Activated B cell treated with CpG ODN at 0.5 μM for 24 hours (primary cell): ENCODE results near the gene ST6GALNAC5. TPM values are rescaled to one million over a fixed set of nuclear protein-coding genes. Genes with fewer than 3 reads are reported as not detected.

Experiments
- ATAC-seq: fragments of 200-7000 bp; cut with Tn5 transposase; one replicate; pipeline ENCODE4 v1.10.0; 2021; ENCODE audit warnings: low read depth, mild to moderate bottlenecking, moderate library complexity
- CTCF ChIA-PET: fragments of 350-600 bp; sonication (Branson Sonifier 250); formaldehyde crosslinking; loops from one replicate; lab custom pipeline; 2021; ENCODE audit warnings: antibody characterized with exemption; lab: Charles Lee
- POLR2A ChIA-PET: fragments of 350-600 bp; sonication (Branson Sonifier 250); formaldehyde crosslinking; loops from one replicate; lab custom pipeline; 2021; ENCODE audit warnings: antibody characterized with exemption; lab: Charles Lee
- DNase-seq: peaks from one replicate; pipeline ENCODE4 v3.0.0; 2022
- H3K27ac Mint-ChIP-seq: one replicate; pipeline ENCODE4 v1.8.0; 2020; ENCODE audit warnings: mixed read lengths
- H3K27me3 Mint-ChIP-seq: one replicate; pipeline ENCODE4 v1.8.0; 2021; ENCODE audit warnings: mixed read lengths
- H3K36me3 Mint-ChIP-seq: one replicate; pipeline ENCODE4 v1.8.0; 2021; ENCODE audit warnings: low read depth, mixed read lengths
- H3K4me1 Mint-ChIP-seq: one replicate; pipeline ENCODE4 v1.8.0; 2021; ENCODE audit warnings: mixed read lengths
- H3K4me3 Mint-ChIP-seq: one replicate; pipeline ENCODE4 v1.8.0; 2020; ENCODE audit warnings: mild to moderate bottlenecking, mixed read lengths
- H3K9me3 Mint-ChIP-seq: one replicate; pipeline ENCODE4 v1.8.0; 2020; ENCODE audit warnings: mixed read lengths
- CTCF ChIP-seq: fragments of 200-600 bp; IDR thresholded peaks from one replicate; pipeline ENCODE4 v1.8.0; 2022; ENCODE audit warnings: antibody characterized with exemption, mild to moderate bottlenecking
- intact Hi-C: fragments of 100-400 bp; cut with micrococcal nuclease; formaldehyde crosslinking; loops from one replicate; pipeline ENCODE4 v1.15.1; 2024
- total RNA-seq: library from RNA; stranded (reverse); gene quantifications from 2 replicates; pipeline ENCODE4 v1.2.3, GENCODE V29; 2022

The ST6GALNAC5 gene
- total RNA-seq, 1 donor from 2014 or later = not detected

DNA sequence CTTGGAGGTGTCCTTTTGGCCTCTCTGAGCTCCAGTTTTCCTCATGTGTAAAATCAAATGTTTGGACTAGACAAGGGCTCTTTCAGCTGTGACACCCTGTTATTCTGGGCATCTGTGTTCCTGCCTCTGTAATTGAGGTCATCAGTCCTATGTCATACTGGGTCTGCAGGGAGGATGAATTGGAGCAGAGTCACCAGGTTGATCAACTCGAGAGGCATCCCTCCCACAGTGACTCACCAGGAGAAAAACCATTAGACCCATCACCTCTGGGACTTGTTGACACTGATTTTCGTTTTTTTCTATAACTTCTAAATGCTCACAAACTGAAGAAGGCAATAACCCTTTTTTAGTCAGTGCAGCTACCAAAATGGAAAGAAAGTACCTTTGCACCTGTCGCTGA is 82.2 kb downstream of the ST6GALNAC5 start:
- ATAC-seq = no peak
- TF ChIP-seq CTCF = no peak
- Mint-ChIP-seq H3K4me1 (no peaks in the 10 kb centered on the region), H3K27ac (no peak overlapping the region), H3K27me3 (no peaks in the 10 kb centered on the region), H3K9me3 (no peaks in the 10 kb centered on the region), H3K36me3 (no peaks in the 10 kb centered on the region), H3K4me3 (no peak overlapping the region)
- intact Hi-C loops = no loop called here
- DNase-seq = no peak
- POLR2A ChIA-PET = no interaction called here
- CTCF ChIA-PET = no interaction called here

DNA sequence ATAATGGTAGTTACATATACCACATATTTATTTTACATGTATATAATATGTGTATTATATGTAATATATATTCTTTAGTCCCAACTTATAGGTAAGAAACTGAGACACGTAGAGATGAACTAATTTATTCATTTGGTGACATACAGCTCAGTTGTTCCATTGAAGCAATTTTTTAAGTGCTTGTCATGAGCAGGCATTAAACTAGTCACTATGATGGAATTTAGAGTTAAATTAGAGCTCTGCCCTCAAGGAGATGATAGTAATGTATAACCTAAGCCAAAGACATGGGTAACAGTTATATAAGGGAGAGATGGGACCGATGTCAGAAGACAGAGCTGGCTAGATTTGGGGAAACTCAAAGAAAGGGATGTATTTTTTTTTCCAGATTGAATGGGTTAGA is 83.0 kb downstream of the ST6GALNAC5 start:
- no peak for ATAC-seq
- Mint-ChIP-seq H3K9me3 (no peaks in the 10 kb centered on the region), H3K27me3 (no peaks in the 10 kb centered on the region), H3K27ac (no peak overlapping the region), H3K36me3 (no peaks in the 10 kb centered on the region), H3K4me1 (no peaks in the 10 kb centered on the region), H3K4me3 (no peak overlapping the region)
- no peak for DNase-seq
- CTCF ChIA-PET = no interaction called here
- POLR2A ChIA-PET = no interaction called here
- intact Hi-C loops = no loop called here
- no peak for TF ChIP-seq CTCF

DNA sequence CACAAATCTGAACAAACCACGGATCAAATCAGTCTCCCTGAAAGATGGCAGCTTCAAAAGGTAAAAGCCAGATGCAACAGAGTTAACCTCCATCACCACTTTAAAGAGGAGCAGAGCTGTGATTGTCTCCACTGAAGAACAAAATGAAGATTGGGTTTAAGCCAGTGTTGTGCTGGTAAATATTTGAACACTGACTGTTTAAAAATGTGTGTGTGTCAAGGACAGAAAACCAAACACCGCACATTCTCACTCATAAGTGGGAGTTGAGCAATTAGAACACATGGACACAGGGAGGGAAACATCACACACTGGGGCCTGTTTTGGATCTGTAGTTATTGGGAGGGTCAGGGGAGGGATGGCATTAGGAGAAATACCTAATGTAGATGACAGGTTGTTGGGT is 83.9 kb downstream of the ST6GALNAC5 start:
- intact Hi-C loops = no loop called here
- CTCF ChIA-PET = no interaction called here

GRCh38 chr1:76955652-76956051 is 88.4 kb downstream of the ST6GALNAC5 start:
- no peak for ATAC-seq
- Mint-ChIP-seq H3K27ac (no peak overlapping the region), H3K9me3 (no peaks in the 10 kb centered on the region), H3K4me3 (no peak overlapping the region), H3K27me3 (no peaks in the 10 kb centered on the region), H3K36me3 (no peaks in the 10 kb centered on the region), H3K4me1 (no peaks in the 10 kb centered on the region)
- no peak for DNase-seq
- no peak for TF ChIP-seq CTCF
- ChIA-PET POLR2A (no interaction called here), CTCF (no interaction called here)
- intact Hi-C loops = no loop called here

More for the DNA sequence above, 83.9 kb downstream of the ST6GALNAC5 start:
- no peaks in the 10 kb centered on the region for H3K27me3 Mint-ChIP-seq
- DNase-seq = no peak
- H3K9me3 Mint-ChIP-seq = no peaks in the 10 kb centered on the region
- POLR2A ChIA-PET = no interaction called here
- TF ChIP-seq CTCF = no peak
- no peak for ATAC-seq
- H3K36me3 Mint-ChIP-seq = no peaks in the 10 kb centered on the region
- no peaks in the 10 kb centered on the region for H3K4me1 Mint-ChIP-seq
- no peak overlapping the region for H3K4me3 Mint-ChIP-seq
- no peak overlapping the region for H3K27ac Mint-ChIP-seq

- ATAC-seq = no peak
- no peaks in the 10 kb centered on the region for H3K9me3 Mint-ChIP-seq
- H3K4me3 Mint-ChIP-seq = no peak overlapping the region
- intact Hi-C loops = no loop called here
- no peaks in the 10 kb centered on the region for H3K4me1 Mint-ChIP-seq
- TF ChIP-seq CTCF = no peak
- DNase-seq = no peak
- H3K27me3 Mint-ChIP-seq = no peaks in the 10 kb centered on the region
- H3K27ac Mint-ChIP-seq = no peak overlapping the region
- no peaks in the 10 kb centered on the region for H3K36me3 Mint-ChIP-seq
- CTCF ChIA-PET = no interaction called here
- POLR2A ChIA-PET = no interaction called here
Measured at GRCh38 chr1:76957961-76958360, 90.7 kb downstream of the ST6GALNAC5 start.
